ENCODE data around the gene DGLUCY. TPM values are rescaled to one million over a fixed set of nuclear protein-coding genes. Genes with fewer than 3 reads are reported as not detected.
A peak's percentile ranks its signal among the peaks of the same experiment; 100 is the strongest.

Gene DGLUCY
- total and polyA plus RNA-seq, 2 of the 8 experiments (the other 6 are each of a cell fraction or from before 2014, with no cell fraction given) = 24.9 to 31.8 TPM

GRCh38 chr14:91261986-91262549 lies 148.2 kb downstream of the DGLUCY start:
- no peak overlapping the region for H3K9ac ChIP-seq (replicated peaks in 1 of 4; ENCODE audit: extremely low read depth in 1 of 4, low read depth in 3 of 4, low read length in 3 of 4)
- no peak overlapping the region for H4K8ac ChIP-seq (ENCODE audit: extremely low read depth, insufficient read depth, low read length)
- no peak overlapping the region for H3K23ac ChIP-seq (ENCODE audit: insufficient read length)
- H3K4me2 ChIP-seq (ENCODE audit: insufficient read depth in 1 of 2, low read depth in 2 of 2, low read length in 2 of 2) = no peak overlapping the region
- ChIA-PET CTCF (ENCODE audit: partially characterized antibody) (interaction anchor here (0.9 to 3.2 kb wide), 6 partner anchors 10 to 85 kb away, joined by 3 to 16 read pairs (median 4); no protein-coding TSS in a partner anchor), POLR2A (ENCODE audit: partially characterized antibody) (interaction anchor here (0.7 kb wide), 1 partner anchor 27 kb away, joined by 3 read pairs; no protein-coding TSS in a partner anchor)
- H2BK12ac ChIP-seq (ENCODE audit: low read depth, low read length) = no peak overlapping the region
- no peak overlapping the region for H2BK15ac ChIP-seq (ENCODE audit: low read length)
- H3K23me2 ChIP-seq (ENCODE audit: low read depth, low read length) = peaks cover 10% of the 10 kb centered on the region; the same call in 1 of the 2 replicates
- no peaks in the 10 kb centered on the region for H3K36me3 ChIP-seq (ENCODE audit: control insufficient read depth in 2 of 4, insufficient read depth in 4 of 4, low read length in 3 of 4)
- H3K27ac ChIP-seq (ENCODE audit: low read depth, low read length) = no peak overlapping the region
- no peak overlapping the region for H2BK5ac ChIP-seq (ENCODE audit: low read depth, low read length)
- no peak overlapping the region for H2AK5ac ChIP-seq (ENCODE audit: low read depth, low read length)
- H3K9me3 ChIP-seq (ENCODE audit: insufficient read depth in 2 of 2, low read depth in 1 of 2, low read length in 1 of 2) = no peaks in the 10 kb centered on the region
- no peak for DNase-seq (ENCODE audit: low read depth in 1 of 2, low spot score in 2 of 2)
- H3K56ac ChIP-seq (replicated peaks; ENCODE audit: insufficient read length, low read depth, low read length) = no peak overlapping the region
- no peak overlapping the region for H3K18ac ChIP-seq (ENCODE audit: extremely low read depth, low read length)
- H3K14ac ChIP-seq (ENCODE audit: insufficient read length) = no peak overlapping the region
- WGBS, 2 experiments (ENCODE audit: extremely low coverage in 1 of 2, insufficient coverage in 1 of 2, insufficient read length in 1 of 2, insufficient replicate concordance in 2 of 2, low coverage in 1 of 2, low lambda C conversion rate in 2 of 2, missing lambda C conversion rate in 1 of 2) = 90% methylated on average over 11 of the region's 11 CpGs; no CpG with 5 or more reads in 1 of the 2 experiments
- H4K20me1 ChIP-seq (replicated peaks in 1 of 2; ENCODE audit: control insufficient read depth in 1 of 2, insufficient read depth in 2 of 2, low read length in 2 of 2) = no peaks in the 10 kb centered on the region
- H4K5ac ChIP-seq (ENCODE audit: insufficient read length, low read depth, low read length) = no peak overlapping the region
- no peak overlapping the region for H3K4ac ChIP-seq (replicated peaks; ENCODE audit: insufficient read length, low read depth, low read length)
- no peak overlapping the region for H2BK20ac ChIP-seq (ENCODE audit: low read length)
- no peak for FAIRE-seq
- TF ChIP-seq CEBPB (IDR thresholded peaks at IDR 0.05; ENCODE audit: low read depth, low read length) = peak; percentile 19; the same call in 1 of the 2 replicates
- TF ChIP-seq KDM5A (IDR thresholded peaks at IDR 0.05; ENCODE audit: low read length) = no peak
- TF ChIP-seq CREB1 (IDR thresholded peaks at IDR 0.05) = no peak
- no peak for TF ChIP-seq NANOG (IDR thresholded peaks at IDR 0.05; ENCODE audit: insufficient read depth, low read depth, low read length, poor library complexity, severe bottlenecking)
- no peak for TF ChIP-seq EGR1 (IDR thresholded peaks at IDR 0.05; ENCODE audit: borderline replicate concordance, low read depth, low read length)
- TF ChIP-seq TAF7 (optimal IDR thresholded peaks at IDR 0.05; ENCODE audit: borderline replicate concordance, low read depth, low read length) = no peak
- no peak for TF ChIP-seq SUZ12 (IDR thresholded peaks at IDR 0.05; ENCODE audit: low read length)
- H2AFZ ChIP-seq (ENCODE audit: low read length) = no peak overlapping the region
- peaks cover 0 to 27% (median 21%) of the 10 kb centered on the region in 4 experiments; a peak in 6 of 7 replicates for H3K27me3 ChIP-seq (replicated peaks in 1 of 4; ENCODE audit: control insufficient read depth in 3 of 4, extremely low read depth in 1 of 4, insufficient read depth in 3 of 4, low read length in 3 of 4)
- H3K4me3 ChIP-seq (ENCODE audit: extremely low read depth in 1 of 4, insufficient read depth in 2 of 4, low read depth in 3 of 4, low read length in 4 of 4) = no peak overlapping the region
- H4K91ac ChIP-seq (replicated peaks; ENCODE audit: insufficient read length, low read length) = no peak overlapping the region
- H2BK120ac ChIP-seq (replicated peaks; ENCODE audit: low read depth, low read length) = no peak overlapping the region
- H3K4me1 ChIP-seq (replicated peaks in 1 of 4; ENCODE audit: control insufficient read depth in 3 of 4, insufficient read depth in 4 of 4, low read length in 3 of 4) = peaks cover 0 to 6% (median 1%) of the 10 kb centered on the region in 4 experiments; a peak in 6 of 7 replicates
- H3K79me1 ChIP-seq (ENCODE audit: low read depth, low read length) = no peaks in the 10 kb centered on the region
- H3K79me2 ChIP-seq (ENCODE audit: control insufficient read depth in 1 of 2, insufficient read depth in 2 of 2, low read length in 2 of 2) = no peaks in the 10 kb centered on the region
